ENCODE results near the gene PGAM5.
"Not testable (repeated sequence)": the region's sequence is repeated elsewhere in the genome, so short reads cannot be mapped to it uniquely, and the experiment has no call there.

The PGAM5 gene

DNA sequence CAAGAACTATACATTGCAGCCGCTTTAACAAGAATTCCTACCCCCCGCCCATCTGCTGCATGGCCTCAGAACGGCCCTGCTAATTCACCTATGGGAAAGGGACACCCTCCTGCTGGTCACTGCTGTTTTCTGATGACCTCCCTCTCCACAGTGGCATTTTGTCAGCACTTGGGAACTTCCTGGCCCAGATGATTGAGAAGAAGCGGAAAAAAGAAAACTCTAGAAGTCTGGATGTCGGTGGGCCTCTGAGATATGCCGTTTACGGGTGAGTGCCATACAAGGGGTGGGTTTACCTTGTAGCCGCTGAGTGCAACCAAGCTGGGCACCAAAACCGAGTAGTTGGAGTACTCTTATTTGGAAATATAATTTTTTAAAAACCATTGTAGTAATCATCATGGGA, 20.5 kb upstream of the PGAM5 start:
- DNase-seq: no peak

GRCh38 chr12:132692030-132692429, 18.6 kb upstream of the PGAM5 start:
- not testable (repeated sequence) for DNase-seq

- not testable (repeated sequence) for DNase-seq
Measured at GRCh38 chr12:132694888-132695287, 15.8 kb upstream of the PGAM5 start.

- DNase-seq: no peak
Measured at GRCh38 chr12:132695431-132695830, 15.2 kb upstream of the PGAM5 start.

- DNase-seq: no peak
Measured at GRCh38 chr12:132698341-132698740, 12.3 kb upstream of the PGAM5 start.

- DNase-seq: peak; percentile 26
Measured at GRCh38 chr12:132700212-132700822, 10.3 kb upstream of the PGAM5 start.

- no peak for DNase-seq
Measured at GRCh38 chr12:132702640-132703039, 8.0 kb upstream of the PGAM5 start.

DNA sequence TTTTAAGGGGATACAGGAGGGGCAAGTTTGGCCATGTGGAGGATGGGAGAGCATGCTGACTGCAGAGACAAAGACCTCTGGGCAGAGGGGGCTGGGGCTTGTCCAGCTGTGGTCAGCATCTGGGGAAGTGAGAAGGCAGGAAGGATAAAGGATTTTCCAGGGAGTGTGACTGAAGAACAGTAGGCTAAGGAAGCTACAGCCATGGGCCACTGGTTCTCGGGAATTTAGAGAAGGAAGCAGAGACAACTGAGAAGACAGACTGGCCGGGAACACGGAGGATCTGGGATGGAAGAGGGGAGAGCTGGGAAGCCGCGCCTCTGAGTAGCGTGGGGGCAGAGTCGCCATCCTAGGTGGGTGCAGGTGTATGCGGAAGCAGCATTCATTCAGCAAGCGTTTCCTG, 7.0 kb upstream of the PGAM5 start:
- DNase-seq: no peak

- no peak for DNase-seq
Measured at GRCh38 chr12:132707241-132707640, 3.4 kb upstream of the PGAM5 start.

DNA sequence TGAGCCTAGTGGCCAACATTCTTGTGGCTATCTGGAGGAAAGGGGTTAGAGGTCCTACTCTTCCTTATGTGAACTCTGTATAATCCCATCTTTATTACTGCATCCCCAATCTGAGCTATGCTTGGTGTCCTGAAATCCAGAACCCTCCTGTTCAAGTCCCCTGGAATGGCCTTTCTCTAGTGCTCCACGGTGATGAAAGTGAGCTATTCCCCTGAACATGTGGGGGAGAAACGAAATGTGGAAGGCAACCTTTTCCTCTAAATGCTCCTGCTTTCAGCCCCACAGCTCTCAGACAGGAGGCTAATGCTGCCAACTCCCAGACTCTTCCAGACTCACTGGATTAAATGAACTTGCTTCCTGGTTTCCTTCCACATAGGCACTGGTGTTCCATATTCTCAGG, 2.5 kb upstream of the PGAM5 start:
- DNase-seq: no peak

DNA sequence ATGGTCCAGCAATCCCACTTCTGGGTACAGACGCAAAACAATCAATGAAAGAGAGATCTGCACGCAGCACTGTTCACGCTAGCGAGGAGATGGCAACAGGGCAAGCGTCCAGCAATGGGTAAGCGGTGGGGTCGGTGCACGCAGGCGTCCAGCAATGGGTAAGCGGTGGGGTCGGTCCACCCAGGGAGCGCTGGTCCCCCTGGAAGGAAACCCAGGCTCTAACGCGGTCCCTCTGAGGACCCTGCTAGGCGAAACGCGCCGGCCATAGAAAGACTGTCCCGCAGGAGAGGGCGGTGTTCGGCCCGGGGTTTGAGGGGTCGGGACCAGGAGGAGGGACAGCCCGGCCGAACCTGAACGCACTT, 618 bp upstream of the PGAM5 start:
- no peak for DNase-seq

GRCh38 chr12:132711080-132711843, 620 bp downstream of the PGAM5 start:
- no peak for DNase-seq

GRCh38 chr12:132713123-132713522, 2.5 kb downstream of the PGAM5 start:
- no peak for DNase-seq

DNA sequence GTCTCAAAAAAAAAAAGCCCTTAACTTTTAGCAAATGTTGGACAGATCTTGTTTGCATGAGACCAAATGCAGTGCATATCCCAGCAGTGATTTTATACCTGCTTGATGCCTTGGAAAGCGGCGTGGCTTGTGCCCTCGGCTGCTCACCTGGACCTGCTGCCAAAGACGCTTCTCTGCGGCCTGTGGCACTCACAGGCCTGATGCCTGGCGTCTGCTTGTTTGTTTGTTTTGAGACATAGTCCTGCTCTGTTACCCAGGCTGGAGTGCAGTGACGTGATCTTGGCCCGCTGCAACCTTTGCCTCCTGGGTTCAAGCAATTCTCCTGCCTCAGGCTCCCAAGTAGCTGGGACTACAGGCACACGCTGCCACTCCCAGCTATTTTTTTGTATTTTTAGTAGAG, 5.2 kb downstream of the PGAM5 start:
- DNase-seq: no peak

- DNase-seq: no peak
Measured at GRCh38 chr12:132716356-132716755, 5.7 kb downstream of the PGAM5 start.

DNA sequence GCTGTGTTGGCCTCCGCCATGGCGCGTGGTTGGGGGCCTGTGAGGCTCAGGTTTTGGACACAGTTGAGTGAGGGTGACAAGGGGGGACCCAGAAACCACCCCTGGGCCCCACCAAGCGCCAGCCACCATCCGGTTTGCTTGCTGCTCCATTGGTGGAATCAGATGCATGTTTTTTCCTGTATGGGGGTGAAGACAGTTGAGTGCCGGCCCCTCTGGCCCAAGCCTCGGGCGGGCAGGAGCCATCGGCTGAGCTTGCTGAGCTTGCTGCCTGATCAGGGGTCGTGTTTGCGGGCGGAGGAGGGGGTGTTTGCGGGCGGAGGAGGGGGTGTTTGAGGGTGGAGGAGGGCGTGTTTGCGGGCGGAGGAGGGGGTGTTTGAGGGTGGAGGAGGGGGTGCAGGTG, 6.4 kb downstream of the PGAM5 start:
- DNase-seq: no peak

- DNase-seq: no peak
Measured at GRCh38 chr12:132717531-132718387, 7.1 kb downstream of the PGAM5 start.

- DNase-seq: no peak
Measured at GRCh38 chr12:132718644-132719043, 8.0 kb downstream of the PGAM5 start.

DNA sequence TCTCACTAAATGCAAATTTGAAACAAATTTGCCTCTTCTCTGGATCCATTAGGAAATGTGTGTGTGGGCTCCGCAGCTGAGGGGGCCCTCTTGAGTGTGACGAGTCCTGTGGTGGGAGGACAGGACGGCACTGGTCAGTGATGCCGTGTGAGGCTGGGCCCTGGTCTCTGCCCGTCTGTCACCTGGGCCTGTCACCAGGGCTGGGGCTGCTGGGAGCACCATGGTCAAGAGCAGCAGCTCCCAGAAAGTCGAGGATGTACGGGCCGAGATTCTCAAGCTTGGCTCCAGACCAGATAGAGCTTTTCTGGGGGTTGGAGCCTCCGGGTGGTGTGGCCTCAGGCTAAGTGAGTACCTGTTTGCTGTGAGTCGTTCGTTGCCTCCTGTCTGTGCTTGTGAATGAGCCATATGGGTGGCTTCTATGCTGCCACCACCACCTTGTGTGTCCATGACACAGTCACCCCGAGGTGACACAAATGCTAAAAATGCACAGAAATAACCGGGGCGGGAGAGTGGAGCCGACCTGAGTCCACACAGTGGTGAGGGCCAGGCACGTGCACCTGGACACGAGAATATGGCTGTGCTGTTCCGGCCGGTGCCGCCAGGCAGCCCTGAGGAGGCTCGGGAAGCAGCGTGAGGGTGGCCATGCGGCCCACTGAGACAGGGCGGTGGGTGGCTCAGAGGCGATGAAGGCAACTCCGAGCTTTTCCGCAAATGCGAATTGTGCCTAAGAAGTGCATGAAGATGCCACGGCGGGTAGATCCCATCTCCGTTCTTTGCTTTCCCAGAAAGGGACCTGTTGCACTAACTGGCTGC, 8.7 kb downstream of the PGAM5 start:
- DNase-seq: no peak

- no peak for DNase-seq
Measured at GRCh38 chr12:132719954-132720324, 9.3 kb downstream of the PGAM5 start.

- DNase-seq: no peak
Measured at GRCh38 chr12:132720606-132721345, 10.1 kb downstream of the PGAM5 start.

GRCh38 chr12:132723015-132723763, 12.5 kb downstream of the PGAM5 start:
- DNase-seq: no peak

Measured in NCI-H774 (cell line).